Endothelial cell (in vitro differentiated cells): ENCODE measurements around the gene PRXL2A. TPM values are rescaled to one million over a fixed set of nuclear protein-coding genes. Genes with fewer than 3 reads are reported as not detected.

Source experiments
- DNase-seq: peaks from one replicate; pipeline ENCODE4 v3.0.0; 2021; ENCODE audit warnings: low spot score
- H3K27ac Mint-ChIP-seq: one replicate; pipeline ENCODE4 v1.8.0; 2021; ENCODE audit warnings: mixed read lengths, inconsistent platforms; ENCODE audit not compliant: unreplicated experiment
- H3K27me3 Mint-ChIP-seq: one replicate; pipeline ENCODE4 v1.8.0; 2021; ENCODE audit warnings: mild to moderate bottlenecking, moderate library complexity, mixed read lengths, inconsistent platforms; ENCODE audit not compliant: unreplicated experiment
- H3K36me3 Mint-ChIP-seq: one replicate; pipeline ENCODE4 v1.8.0; 2021; ENCODE audit warnings: mild to moderate bottlenecking, low read depth, mixed read lengths, inconsistent platforms; ENCODE audit not compliant: unreplicated experiment
- H3K4me1 Mint-ChIP-seq: one replicate; pipeline ENCODE4 v1.8.0; 2021; ENCODE audit warnings: mild to moderate bottlenecking, mixed read lengths, inconsistent platforms; ENCODE audit not compliant: unreplicated experiment
- H3K4me3 Mint-ChIP-seq: one replicate; pipeline ENCODE4 v1.8.0; 2021; ENCODE audit warnings: mild to moderate bottlenecking, mixed read lengths, inconsistent platforms; ENCODE audit not compliant: unreplicated experiment
- H3K9me3 Mint-ChIP-seq: one replicate; pipeline ENCODE4 v1.8.0; 2021; ENCODE audit warnings: mixed read lengths, inconsistent platforms; ENCODE audit not compliant: unreplicated experiment
- total RNA-seq: library from RNA; stranded (reverse); fragmentation: NEBNext Ultra II Directional; extraction: Animal tissue kit (Norgen Biotek cat#: 25700); gene quantifications from one replicate; pipeline ENCODE4 v1.2.1, GENCODE V29; 2021; ENCODE audit not compliant: unreplicated experiment
- TF ChIP-seq, protein P1 (sequence below): fragments of 200-600 bp; sonication (generic); IDR thresholded peaks from one replicate; pipeline ENCODE4 v1.5.0; 2021; ENCODE audit warnings: antibody characterized with exemption; ENCODE audit not compliant: unreplicated experiment

The PRXL2A gene
- total RNA-seq, 1 donor from 2014 or later: 147 TPM

DNA sequence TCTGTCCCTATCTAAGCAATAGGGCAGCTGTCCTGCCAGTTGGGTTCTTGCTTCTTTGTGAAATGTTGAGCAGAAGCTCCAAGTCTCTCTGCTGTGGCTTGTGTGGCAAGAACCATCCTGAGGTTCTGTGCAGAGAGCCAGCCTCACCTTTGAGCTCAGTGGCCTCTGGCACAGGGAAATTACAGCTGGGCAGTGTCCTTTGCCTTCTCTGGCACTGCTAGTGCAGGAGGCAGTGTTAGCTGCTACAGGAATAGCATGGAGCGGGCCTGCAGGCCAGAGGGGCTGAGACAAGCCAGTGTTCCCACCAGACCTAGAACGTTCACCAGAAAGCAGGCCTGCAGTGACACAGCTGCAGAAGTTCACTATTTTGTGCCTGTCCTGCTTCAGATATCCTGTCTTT lies 1.8 kb downstream of the PRXL2A start:
- DNase-seq: no peak
- H3K4me3 Mint-ChIP-seq: peak overlapping the region; percentile 89
- H3K27ac Mint-ChIP-seq: no peak overlapping the region
- peaks cover 77% of the 10 kb centered on the region for H3K4me1 Mint-ChIP-seq
- H3K27me3 Mint-ChIP-seq: peaks cover 14% of the 10 kb centered on the region
- TF ChIP-seq, protein P1, sequence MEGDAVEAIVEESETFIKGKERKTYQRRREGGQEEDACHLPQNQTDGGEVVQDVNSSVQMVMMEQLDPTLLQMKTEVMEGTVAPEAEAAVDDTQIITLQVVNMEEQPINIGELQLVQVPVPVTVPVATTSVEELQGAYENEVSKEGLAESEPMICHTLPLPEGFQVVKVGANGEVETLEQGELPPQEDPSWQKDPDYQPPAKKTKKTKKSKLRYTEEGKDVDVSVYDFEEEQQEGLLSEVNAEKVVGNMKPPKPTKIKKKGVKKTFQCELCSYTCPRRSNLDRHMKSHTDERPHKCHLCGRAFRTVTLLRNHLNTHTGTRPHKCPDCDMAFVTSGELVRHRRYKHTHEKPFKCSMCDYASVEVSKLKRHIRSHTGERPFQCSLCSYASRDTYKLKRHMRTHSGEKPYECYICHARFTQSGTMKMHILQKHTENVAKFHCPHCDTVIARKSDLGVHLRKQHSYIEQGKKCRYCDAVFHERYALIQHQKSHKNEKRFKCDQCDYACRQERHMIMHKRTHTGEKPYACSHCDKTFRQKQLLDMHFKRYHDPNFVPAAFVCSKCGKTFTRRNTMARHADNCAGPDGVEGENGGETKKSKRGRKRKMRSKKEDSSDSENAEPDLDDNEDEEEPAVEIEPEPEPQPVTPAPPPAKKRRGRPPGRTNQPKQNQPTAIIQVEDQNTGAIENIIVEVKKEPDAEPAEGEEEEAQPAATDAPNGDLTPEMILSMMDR: no peak
- H3K36me3 Mint-ChIP-seq: peaks cover 34% of the 10 kb centered on the region
- H3K9me3 Mint-ChIP-seq: no peaks in the 10 kb centered on the region

DNA sequence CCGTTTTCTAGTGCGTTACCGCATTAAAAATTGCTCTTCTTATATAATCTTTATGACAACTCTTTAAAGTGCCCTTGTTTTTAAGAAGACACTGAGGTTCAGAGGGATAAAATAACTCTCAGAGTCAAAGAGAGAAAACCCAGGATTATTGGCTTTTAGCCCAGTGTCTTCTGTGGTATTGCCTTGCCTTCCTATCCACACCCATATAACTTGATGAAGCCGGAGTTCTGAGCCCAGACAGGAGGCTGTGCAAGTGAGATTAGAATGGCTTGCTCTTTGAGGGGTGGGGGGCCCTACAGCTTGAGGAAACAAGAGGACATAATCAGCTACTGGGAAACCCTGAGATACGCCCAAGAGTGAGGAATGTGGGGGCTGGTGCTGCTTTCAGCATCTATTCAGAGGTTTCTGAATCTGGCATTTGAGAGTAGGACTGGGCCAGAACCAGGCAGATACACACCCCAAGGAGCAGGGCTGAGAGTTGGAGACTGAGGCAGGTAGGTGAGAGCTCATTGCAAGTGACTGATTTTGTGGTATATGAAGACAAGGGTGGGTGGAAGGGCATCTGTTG lies 2.3 kb downstream of the PRXL2A start:
- H3K27ac Mint-ChIP-seq: peak overlapping the region; percentile 36
- peaks cover 18% of the 10 kb centered on the region for H3K27me3 Mint-ChIP-seq
- H3K4me1 Mint-ChIP-seq: peaks cover 80% of the 10 kb centered on the region
- no peaks in the 10 kb centered on the region for H3K9me3 Mint-ChIP-seq
- TF ChIP-seq, protein P1: no peak
- H3K4me3 Mint-ChIP-seq: peak overlapping the region; percentile 58
- no peak for DNase-seq
- H3K36me3 Mint-ChIP-seq: peaks cover 34% of the 10 kb centered on the region

DNA sequence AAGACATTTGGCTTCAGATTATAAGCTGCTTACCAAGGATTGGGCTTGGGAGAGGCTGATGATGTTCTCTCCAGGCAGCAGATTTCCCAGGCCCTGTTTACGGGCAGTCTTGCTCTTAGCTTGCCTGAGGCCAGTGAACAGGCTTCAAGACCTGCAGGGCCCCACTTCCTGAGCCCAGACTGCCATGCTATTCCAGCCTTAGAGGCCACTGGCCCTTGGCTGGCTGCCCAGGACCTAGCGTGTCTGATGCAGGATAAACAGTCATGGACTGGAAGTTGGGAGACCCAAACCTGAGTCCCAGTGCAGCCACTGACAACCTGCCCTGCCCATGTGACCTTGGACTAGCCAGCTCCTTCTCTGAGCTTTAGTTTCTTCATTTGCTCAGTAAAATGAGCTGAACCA lies 2.9 kb downstream of the PRXL2A start:
- no peak overlapping the region for H3K4me3 Mint-ChIP-seq
- peaks cover 19% of the 10 kb centered on the region for H3K27me3 Mint-ChIP-seq
- peaks cover 80% of the 10 kb centered on the region for H3K4me1 Mint-ChIP-seq
- no peak overlapping the region for H3K27ac Mint-ChIP-seq
- DNase-seq: no peak
- TF ChIP-seq, protein P1: no peak
- H3K9me3 Mint-ChIP-seq: no peaks in the 10 kb centered on the region
- H3K36me3 Mint-ChIP-seq: peaks cover 34% of the 10 kb centered on the region

DNA sequence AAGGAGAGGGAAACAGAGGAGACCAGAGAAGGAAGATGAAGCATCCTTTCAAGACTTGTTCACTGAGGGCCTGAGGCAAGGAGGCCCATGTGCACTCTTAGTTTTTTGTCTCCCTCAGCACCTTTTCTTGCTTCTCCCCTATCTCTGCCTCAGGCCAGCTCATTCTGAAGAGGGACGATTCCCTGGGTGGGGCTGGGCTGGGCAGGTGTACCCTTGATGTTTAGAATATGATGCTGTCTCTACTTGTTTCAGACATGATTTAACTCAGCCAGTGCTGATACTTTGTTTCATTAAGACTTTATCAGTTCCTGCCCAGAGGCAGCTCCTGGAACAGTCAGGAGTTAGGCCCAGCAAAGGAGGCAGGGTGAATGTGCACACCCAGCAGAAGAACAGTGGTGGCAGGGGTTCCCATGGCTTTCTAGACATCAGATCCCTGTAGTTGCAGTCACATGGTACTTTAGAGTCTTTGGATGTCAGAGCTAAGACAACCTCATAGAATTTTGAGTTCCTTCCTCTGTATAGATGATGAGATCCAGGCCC lies 3.4 kb downstream of the PRXL2A start:
- H3K4me1 Mint-ChIP-seq: peaks cover 82% of the 10 kb centered on the region
- H3K36me3 Mint-ChIP-seq: peaks cover 34% of the 10 kb centered on the region
- no peak overlapping the region for H3K27ac Mint-ChIP-seq
- TF ChIP-seq, protein P1: no peak
- no peaks in the 10 kb centered on the region for H3K9me3 Mint-ChIP-seq
- no peak overlapping the region for H3K4me3 Mint-ChIP-seq
- H3K27me3 Mint-ChIP-seq: peaks cover 19% of the 10 kb centered on the region
- DNase-seq: no peak

DNA sequence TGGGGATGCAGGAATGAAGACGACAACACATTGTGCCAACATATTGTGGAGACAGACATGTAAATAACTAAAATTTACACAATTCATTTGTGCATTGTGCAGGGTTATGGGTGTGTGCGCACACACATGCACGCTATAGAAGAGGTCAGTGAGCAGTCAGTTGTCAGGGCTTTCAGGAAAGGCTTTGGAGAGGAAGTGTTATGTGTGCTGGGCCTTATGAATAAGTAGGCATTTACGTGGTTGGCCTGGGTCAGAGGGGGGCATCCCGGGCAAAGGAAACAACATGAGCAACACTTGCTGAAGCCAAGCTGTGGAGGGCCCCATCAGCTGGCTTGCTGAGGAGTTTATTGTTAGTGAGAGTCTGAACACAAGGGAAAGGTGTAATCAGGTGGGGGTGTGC lies 4.1 kb downstream of the PRXL2A start:
- H3K36me3 Mint-ChIP-seq: peaks cover 33% of the 10 kb centered on the region
- H3K27me3 Mint-ChIP-seq: peaks cover 19% of the 10 kb centered on the region
- no peaks in the 10 kb centered on the region for H3K9me3 Mint-ChIP-seq
- TF ChIP-seq, protein P1: no peak
- peak overlapping the region; percentile 33 for H3K27ac Mint-ChIP-seq
- peaks cover 86% of the 10 kb centered on the region for H3K4me1 Mint-ChIP-seq
- peak overlapping the region; percentile 48 for H3K4me3 Mint-ChIP-seq
- no peak for DNase-seq
